ENCODE measurements around the gene HTN3.

DNA sequence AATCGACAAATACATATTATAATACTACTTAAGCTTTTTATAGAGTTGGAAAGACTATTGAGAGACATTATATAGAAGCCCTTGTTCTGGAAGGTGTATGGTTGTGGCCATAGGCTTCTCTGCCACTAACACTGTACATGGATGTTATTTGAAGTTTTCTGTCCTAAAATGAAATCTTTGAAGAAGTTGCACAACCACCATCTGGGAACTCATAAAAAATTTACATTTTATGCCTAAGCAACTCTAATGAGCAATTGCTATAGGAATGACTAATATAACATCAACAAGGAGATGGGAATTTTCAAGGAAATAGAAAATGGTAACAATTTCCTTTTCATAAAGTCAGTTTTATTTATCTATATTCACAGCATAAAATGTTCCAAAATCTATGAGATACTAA lies 29.4 kb downstream of the HTN3 start:
- no peak for TF ChIP-seq POLR2AphosphoS5 (IDR thresholded peaks at IDR 0.05)
- TF ChIP-seq, protein P1, sequence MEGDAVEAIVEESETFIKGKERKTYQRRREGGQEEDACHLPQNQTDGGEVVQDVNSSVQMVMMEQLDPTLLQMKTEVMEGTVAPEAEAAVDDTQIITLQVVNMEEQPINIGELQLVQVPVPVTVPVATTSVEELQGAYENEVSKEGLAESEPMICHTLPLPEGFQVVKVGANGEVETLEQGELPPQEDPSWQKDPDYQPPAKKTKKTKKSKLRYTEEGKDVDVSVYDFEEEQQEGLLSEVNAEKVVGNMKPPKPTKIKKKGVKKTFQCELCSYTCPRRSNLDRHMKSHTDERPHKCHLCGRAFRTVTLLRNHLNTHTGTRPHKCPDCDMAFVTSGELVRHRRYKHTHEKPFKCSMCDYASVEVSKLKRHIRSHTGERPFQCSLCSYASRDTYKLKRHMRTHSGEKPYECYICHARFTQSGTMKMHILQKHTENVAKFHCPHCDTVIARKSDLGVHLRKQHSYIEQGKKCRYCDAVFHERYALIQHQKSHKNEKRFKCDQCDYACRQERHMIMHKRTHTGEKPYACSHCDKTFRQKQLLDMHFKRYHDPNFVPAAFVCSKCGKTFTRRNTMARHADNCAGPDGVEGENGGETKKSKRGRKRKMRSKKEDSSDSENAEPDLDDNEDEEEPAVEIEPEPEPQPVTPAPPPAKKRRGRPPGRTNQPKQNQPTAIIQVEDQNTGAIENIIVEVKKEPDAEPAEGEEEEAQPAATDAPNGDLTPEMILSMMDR (IDR thresholded peaks at IDR 0.05) = no peak
- no peak for TF ChIP-seq EP300 (IDR thresholded peaks at IDR 0.05)
- no peak for TF ChIP-seq POLR2A (IDR thresholded peaks at IDR 0.05)

All from sigmoid colon (tissue), 4 donors.